Colonic mucosa (tissue), 4 donors: ENCODE results near the gene MRM2. TPM values are rescaled to one million over a fixed set of nuclear protein-coding genes. Genes with fewer than 3 reads are reported as not detected.

Experiments used
- DNase-seq: peaks from one replicate; pipeline ENCODE4 v3.0.0-alpha.2; 2020
- H3K27ac ChIP-seq: fragments of 200-600 bp; one replicate; pipeline ENCODE4 v1.8.0; 2021
- H3K27me3 ChIP-seq: fragments of 200-600 bp; one replicate; pipeline ENCODE4 v1.8.0; 2021
- H3K36me3 ChIP-seq: fragments of 200-600 bp; one replicate; pipeline ENCODE4 v1.8.0; 2021
- H3K4me1 ChIP-seq: fragments of 200-600 bp; one replicate; pipeline ENCODE4 v1.8.0; 2021; ENCODE audit warnings: mild to moderate bottlenecking
- H3K4me3 ChIP-seq: fragments of 200-600 bp; one replicate; pipeline ENCODE4 v1.8.0; 2021
- H3K9ac ChIP-seq, 2 donors: one replicate each; pipeline ENCODE4 v1.7.0; 2013; ENCODE audit warnings: control low read depth in 2 of 2, low read depth in 2 of 2, low read length in 2 of 2
- H3K9me3 ChIP-seq: fragments of 200-600 bp; one replicate; pipeline ENCODE4 v1.8.0; 2021
- intact Hi-C: fragments of 100-400 bp; cut with DNase I; formaldehyde crosslinking; loops from one replicate; pipeline ENCODE4 v1.14.1; 2022
- total RNA-seq, 2 donors: library from RNA; stranded (reverse); fragmentation: NEBNext Ultra II Directional in 1 of 2; extraction: Animal tissue kit (Norgen Biotek cat#: 25700) in 1 of 2; gene quantifications; one replicate each; pipeline ENCODE4 v1.2.1, GENCODE V29; 2021
- TF ChIP-seq, protein P1 (sequence below): fragments of 200-600 bp; IDR thresholded peaks from one replicate; pipeline ENCODE4 v1.8.0; 2022; ENCODE audit warnings: antibody characterized with exemption, mild to moderate bottlenecking
- donor health status: healthy.
- donor health status: DM: no; HTN: no; CAD: no.
- donor health status: DM: no; HTN: no; CAD: no.

The MRM2 gene
- total RNA-seq, 2 donors from 2014 or later, result 17.3 to 27.0 TPM

DNA sequence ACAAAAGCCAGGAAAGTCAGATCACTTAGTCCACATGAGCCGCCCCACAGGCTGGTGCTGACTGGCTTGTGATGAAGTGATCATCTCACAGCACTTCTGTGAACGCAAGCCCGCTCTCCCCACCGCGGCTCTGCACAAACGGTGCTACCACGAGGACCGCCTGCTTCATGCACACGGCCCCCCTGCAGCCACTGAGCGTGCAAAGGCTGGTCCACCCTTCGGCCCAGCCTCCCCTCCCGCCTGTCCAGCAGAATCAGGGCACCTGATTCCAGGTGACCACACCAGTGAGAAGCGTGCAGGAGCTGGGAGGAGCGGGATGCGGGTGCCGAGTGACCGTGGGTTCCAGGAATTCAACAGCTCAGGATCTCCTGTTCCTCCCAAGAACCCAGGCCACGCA is 41.4 kb downstream of the MRM2 start:
- no peaks in the 10 kb centered on the region for H3K36me3 ChIP-seq

DNA sequence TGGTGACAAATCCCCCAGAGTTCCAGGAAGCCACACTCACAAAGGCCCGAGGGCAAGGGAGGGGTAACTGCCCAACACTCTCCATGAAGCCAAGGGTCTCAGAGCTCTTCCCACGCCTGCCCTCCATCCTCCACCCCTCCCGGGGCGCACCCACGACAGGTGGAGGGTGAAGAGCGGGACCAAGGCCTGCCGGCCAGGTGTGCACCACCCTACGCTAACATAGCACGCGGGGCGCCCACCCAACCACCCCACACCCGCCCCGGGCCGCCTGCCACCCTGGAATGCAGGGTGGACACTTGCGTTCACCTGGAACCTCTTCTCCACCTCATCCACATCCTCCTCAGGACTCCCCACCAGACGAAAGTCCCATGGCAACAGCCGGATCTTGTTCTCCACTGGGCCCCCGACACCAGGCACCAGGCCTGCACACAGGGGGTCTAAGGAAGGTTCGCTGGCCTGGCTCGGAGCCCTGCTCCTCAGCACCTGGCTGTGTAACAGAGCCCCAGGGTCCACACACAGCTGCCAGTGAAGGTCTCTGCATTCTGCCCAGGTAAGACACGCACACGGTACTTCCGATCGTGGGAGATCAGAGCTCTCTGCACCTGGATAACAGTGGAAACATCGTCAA is 41.9 kb downstream of the MRM2 start:
- TF ChIP-seq, protein P1, sequence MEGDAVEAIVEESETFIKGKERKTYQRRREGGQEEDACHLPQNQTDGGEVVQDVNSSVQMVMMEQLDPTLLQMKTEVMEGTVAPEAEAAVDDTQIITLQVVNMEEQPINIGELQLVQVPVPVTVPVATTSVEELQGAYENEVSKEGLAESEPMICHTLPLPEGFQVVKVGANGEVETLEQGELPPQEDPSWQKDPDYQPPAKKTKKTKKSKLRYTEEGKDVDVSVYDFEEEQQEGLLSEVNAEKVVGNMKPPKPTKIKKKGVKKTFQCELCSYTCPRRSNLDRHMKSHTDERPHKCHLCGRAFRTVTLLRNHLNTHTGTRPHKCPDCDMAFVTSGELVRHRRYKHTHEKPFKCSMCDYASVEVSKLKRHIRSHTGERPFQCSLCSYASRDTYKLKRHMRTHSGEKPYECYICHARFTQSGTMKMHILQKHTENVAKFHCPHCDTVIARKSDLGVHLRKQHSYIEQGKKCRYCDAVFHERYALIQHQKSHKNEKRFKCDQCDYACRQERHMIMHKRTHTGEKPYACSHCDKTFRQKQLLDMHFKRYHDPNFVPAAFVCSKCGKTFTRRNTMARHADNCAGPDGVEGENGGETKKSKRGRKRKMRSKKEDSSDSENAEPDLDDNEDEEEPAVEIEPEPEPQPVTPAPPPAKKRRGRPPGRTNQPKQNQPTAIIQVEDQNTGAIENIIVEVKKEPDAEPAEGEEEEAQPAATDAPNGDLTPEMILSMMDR, result no peak
- Histone ChIP-seq H3K27me3 (no peaks in the 10 kb centered on the region), H3K36me3 (no peaks in the 10 kb centered on the region), H3K9me3 (no peaks in the 10 kb centered on the region), H3K4me1 (no peaks in the 10 kb centered on the region), H3K9ac (no peak overlapping the region), H3K27ac (no peak overlapping the region), H3K4me3 (no peak overlapping the region)
- no peak for DNase-seq
- intact Hi-C loops, result loop anchor here (10.0 kb wide), 1 partner anchor 625 kb away; the partner anchor contains the start of gene PSMG3

More for the DNA sequence above, 41.4 kb downstream of the MRM2 start:
- Histone ChIP-seq H3K4me1 (no peaks in the 10 kb centered on the region), H3K27ac (no peak overlapping the region), H3K9ac (no peak overlapping the region), H3K9me3 (no peaks in the 10 kb centered on the region), H3K4me3 (no peak overlapping the region), H3K27me3 (no peaks in the 10 kb centered on the region)
- intact Hi-C loops, result loop anchor here (10.0 kb wide), 1 partner anchor 626 kb away; the partner anchor contains the start of gene PSMG3
- TF ChIP-seq, protein P1, result no peak
- DNase-seq, result no peak

DNA sequence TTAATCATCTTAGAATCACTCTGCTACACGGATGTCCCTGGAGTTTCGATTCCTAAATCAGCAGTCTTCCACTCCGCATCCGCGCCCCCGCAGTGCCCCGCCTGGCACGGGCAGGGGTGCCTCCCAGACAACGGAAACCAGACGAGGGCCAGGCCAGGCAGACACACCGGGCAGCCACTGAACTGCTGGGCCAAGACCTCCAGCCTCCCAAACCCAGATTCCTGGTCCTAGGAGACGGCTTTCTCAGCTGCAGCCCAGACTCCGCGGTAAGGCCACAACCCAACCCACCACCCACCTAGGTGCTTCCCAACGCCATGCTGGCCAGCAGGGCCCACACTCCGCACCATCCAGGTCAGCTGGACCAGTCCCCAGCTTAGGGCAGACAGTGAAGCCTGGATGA is 42.5 kb downstream of the MRM2 start:
- no peak overlapping the region for H3K27ac ChIP-seq
- H3K9ac ChIP-seq, result no peak overlapping the region
- H3K9me3 ChIP-seq, result no peaks in the 10 kb centered on the region
- no peaks in the 10 kb centered on the region for H3K36me3 ChIP-seq
- no peak overlapping the region for H3K4me3 ChIP-seq
- H3K27me3 ChIP-seq, result no peaks in the 10 kb centered on the region
- TF ChIP-seq, protein P1, result no peak
- H3K4me1 ChIP-seq, result no peaks in the 10 kb centered on the region
- no peak for DNase-seq
- intact Hi-C loops, result no loop called here

DNA sequence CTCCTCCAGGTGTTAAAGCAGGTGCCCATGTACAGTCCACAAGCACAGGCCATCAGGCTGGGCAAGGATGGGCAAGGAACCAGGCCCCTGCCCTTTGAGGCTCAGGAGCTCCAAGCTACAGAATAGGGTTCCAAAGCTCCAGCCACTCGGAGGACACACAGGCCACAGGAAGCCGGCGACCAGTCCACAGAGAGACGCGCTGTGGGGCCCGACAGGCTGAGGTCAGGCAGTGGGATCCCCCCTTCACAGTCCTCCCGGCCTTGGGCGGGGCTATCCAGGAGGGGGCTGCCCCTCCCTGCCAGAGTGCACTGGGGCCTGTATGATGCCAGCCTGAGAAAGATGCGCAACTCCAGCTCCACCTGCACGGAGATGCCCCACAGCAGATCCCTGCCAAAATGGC is 43.2 kb downstream of the MRM2 start:
- intact Hi-C loops, result no loop called here
- TF ChIP-seq, protein P1, result no peak
- no peak for DNase-seq
- no peaks in the 10 kb centered on the region for H3K36me3 ChIP-seq
- no peak overlapping the region for H3K27ac ChIP-seq
- H3K4me3 ChIP-seq, result no peak overlapping the region
- no peaks in the 10 kb centered on the region for H3K4me1 ChIP-seq
- no peaks in the 10 kb centered on the region for H3K27me3 ChIP-seq
- no peak overlapping the region for H3K9ac ChIP-seq
- H3K9me3 ChIP-seq, result no peaks in the 10 kb centered on the region

DNA sequence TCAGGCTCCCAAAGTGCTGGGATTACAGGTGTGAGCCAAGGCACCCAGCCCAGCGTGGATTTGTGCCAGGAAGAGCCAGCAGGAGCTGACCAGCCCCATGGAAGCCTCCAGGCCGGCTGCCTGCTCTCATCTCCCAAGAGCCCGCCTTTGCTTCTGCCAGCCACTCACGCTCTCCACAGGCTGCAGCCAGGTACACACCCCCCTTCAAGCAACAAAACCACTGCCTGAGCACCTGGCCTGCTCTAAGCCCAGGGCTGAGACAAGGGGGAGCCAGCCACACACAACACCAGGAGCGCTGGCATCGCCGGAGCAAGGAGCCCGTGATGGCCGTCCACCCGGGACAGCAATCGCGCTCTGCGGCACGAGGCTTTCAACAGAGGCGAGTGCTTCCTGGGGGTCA is 43.8 kb downstream of the MRM2 start:
- no peak overlapping the region for H3K27ac ChIP-seq
- TF ChIP-seq, protein P1, result no peak
- DNase-seq, result no peak
- H3K27me3 ChIP-seq, result no peaks in the 10 kb centered on the region
- no peak overlapping the region for H3K4me3 ChIP-seq
- no peaks in the 10 kb centered on the region for H3K9me3 ChIP-seq
- intact Hi-C loops, result no loop called here
- H3K36me3 ChIP-seq, result no peaks in the 10 kb centered on the region
- H3K9ac ChIP-seq, result no peak overlapping the region
- H3K4me1 ChIP-seq, result no peaks in the 10 kb centered on the region
